Brain microvascular endothelial cell (primary cell): ENCODE measurements around the gene LMLN.

ENCODE experiments used
- DNase-seq: peaks from one replicate; pipeline ENCODE4 v3.0.0-alpha.2; 2020
- H3K27ac ChIP-seq: fragments of 250-450 bp; sonication (Bioruptor Pico); 2 replicates; pipeline ENCODE4 v1.5.1; 2020; ENCODE audit warnings: mild to moderate bottlenecking, moderate library complexity
- H3K27me3 ChIP-seq: fragments of 250-450 bp; sonication (Bioruptor Pico); replicated peaks from 2 replicates; pipeline ENCODE4 v1.5.1; 2020; ENCODE audit warnings: mild to moderate bottlenecking
- H3K36me3 ChIP-seq: fragments of 250-450 bp; sonication (Bioruptor Pico); replicated peaks from 2 replicates; pipeline ENCODE4 v1.5.1; 2020; ENCODE audit warnings: mild to moderate bottlenecking
- H3K4me3 ChIP-seq: 2 replicates; pipeline ENCODE4 v1.5.1; 2011; ENCODE audit warnings: low read depth, mild to moderate bottlenecking, control low read depth, low read length, moderate library complexity
- in situ Hi-C: cut with HindIII; loops from 2 replicates; pipeline ENCODE4 v1.10.0; 2017; ENCODE audit warnings: low sequenced_read_pairs, low pct_ligation_motif_present
- TF ChIP-seq, protein P1 (sequence below): IDR thresholded peaks from 2 replicates; pipeline ENCODE4 v1.5.1; 2011; ENCODE audit warnings: low read depth, mild to moderate bottlenecking, moderate library complexity, low read length, control low read depth, inconsistent platforms; ENCODE audit errors: missing control alignments

The LMLN gene

DNA sequence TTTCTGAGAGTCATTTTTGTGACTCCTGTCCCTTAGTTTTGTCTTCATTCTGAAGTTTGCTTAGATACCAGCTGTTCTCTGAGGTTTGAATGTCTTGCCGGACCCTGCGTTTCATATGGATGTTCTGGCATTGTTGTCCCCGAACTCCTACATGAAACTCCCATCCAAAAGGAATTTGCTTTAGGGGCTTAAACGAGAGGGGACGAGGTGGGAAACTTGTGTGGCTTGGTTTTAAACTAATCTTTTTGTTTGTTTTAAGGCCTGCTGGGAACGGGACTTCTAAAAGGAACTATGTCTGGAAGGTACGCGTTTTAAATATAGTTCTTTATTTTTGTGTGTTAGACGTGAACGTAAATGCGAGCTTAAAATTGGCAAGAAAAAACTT is 9.3 kb upstream of the LMLN start:
- no peak for DNase-seq
- in situ Hi-C loops: no loop called here
- H3K27ac ChIP-seq: peak overlapping the region; percentile 99
- peak overlapping the region; percentile 98 for H3K4me3 ChIP-seq
- no peaks in the 10 kb centered on the region for H3K27me3 ChIP-seq
- peaks cover 50% of the 10 kb centered on the region for H3K36me3 ChIP-seq
- TF ChIP-seq, protein P1, sequence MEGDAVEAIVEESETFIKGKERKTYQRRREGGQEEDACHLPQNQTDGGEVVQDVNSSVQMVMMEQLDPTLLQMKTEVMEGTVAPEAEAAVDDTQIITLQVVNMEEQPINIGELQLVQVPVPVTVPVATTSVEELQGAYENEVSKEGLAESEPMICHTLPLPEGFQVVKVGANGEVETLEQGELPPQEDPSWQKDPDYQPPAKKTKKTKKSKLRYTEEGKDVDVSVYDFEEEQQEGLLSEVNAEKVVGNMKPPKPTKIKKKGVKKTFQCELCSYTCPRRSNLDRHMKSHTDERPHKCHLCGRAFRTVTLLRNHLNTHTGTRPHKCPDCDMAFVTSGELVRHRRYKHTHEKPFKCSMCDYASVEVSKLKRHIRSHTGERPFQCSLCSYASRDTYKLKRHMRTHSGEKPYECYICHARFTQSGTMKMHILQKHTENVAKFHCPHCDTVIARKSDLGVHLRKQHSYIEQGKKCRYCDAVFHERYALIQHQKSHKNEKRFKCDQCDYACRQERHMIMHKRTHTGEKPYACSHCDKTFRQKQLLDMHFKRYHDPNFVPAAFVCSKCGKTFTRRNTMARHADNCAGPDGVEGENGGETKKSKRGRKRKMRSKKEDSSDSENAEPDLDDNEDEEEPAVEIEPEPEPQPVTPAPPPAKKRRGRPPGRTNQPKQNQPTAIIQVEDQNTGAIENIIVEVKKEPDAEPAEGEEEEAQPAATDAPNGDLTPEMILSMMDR: no peak

DNA sequence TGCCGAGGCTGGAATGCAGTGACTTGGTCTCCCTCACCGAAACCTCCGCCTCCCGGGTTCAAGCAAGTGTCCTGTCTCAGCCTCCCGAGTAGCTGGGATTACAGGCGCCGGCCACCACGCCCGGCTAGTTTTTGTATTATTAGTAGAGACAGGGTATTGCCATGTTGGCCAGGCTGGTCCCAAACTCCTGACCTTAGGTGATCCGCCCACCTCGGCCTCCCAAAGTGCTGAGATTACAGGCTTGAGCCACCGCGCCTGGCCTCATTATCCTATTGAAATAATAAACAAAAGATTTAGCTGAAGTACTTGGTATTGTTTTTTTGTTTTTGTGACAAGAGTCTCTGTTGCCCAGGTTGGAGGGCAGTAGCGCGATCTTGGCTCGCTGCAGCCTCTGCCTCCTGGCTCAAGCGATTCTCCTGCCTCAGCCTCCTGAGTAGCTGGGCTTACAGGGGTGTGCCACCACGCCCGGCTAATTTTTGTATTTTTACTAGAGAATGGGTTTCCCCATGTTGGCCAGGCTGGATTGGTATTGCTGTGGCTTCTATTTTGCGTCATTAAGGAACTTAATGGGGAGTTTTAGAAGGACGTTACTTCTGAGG is 8.5 kb upstream of the LMLN start:
- Histone ChIP-seq H3K27me3 (no peaks in the 10 kb centered on the region), H3K27ac (peak overlapping the region; percentile 99), H3K4me3 (peak overlapping the region; percentile 98), H3K36me3 (peaks cover 58% of the 10 kb centered on the region)
- no peak for DNase-seq
- in situ Hi-C loops: no loop called here
- TF ChIP-seq, protein P1: no peak

DNA sequence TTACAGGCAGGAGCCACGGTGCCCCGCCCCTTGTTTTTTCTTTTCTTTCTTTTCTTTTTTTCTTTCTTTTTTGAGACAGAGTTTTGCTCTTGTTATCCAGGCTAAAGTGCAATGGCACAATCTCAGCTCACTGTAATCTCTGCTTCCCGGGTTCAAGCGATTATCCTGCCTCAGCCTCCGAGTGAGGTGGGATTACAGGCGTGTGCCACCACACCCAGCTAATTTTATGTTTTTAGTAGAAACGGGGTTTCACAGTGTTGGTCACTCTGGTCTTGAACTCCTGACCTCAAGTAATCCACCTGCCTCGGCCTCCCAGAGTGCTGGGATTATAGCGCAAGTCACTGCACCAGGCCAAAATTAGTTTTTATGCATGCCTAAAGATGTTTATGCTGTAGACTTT is 7.6 kb upstream of the LMLN start:
- in situ Hi-C loops: no loop called here
- Histone ChIP-seq H3K36me3 (peaks cover 62% of the 10 kb centered on the region), H3K27me3 (no peaks in the 10 kb centered on the region), H3K27ac (no peak overlapping the region), H3K4me3 (no peak overlapping the region)
- DNase-seq: no peak
- TF ChIP-seq, protein P1: no peak

DNA sequence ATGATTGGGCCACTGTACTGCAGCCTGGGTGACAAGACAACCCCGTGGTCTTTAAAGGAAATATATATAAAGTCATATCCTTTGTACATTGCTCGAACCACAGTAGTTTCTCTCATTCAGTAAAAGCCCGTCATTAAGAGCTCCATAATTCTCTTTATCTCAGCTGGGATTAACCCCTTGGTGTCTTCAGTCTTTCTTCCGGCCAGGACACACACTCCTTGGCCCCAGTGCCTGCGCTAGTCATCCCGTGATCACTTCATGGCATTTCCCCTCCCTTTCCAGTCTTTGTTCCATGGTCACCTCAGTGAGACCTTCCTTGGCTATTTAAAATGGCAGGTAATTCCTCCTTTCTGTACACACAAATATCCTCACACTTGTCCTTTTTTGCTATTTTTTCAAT is 6.7 kb upstream of the LMLN start:
- TF ChIP-seq, protein P1: no peak
- H3K27ac ChIP-seq: no peak overlapping the region
- no peak for DNase-seq
- in situ Hi-C loops: no loop called here
- no peaks in the 10 kb centered on the region for H3K27me3 ChIP-seq
- peaks cover 62% of the 10 kb centered on the region for H3K36me3 ChIP-seq
- no peak overlapping the region for H3K4me3 ChIP-seq

DNA sequence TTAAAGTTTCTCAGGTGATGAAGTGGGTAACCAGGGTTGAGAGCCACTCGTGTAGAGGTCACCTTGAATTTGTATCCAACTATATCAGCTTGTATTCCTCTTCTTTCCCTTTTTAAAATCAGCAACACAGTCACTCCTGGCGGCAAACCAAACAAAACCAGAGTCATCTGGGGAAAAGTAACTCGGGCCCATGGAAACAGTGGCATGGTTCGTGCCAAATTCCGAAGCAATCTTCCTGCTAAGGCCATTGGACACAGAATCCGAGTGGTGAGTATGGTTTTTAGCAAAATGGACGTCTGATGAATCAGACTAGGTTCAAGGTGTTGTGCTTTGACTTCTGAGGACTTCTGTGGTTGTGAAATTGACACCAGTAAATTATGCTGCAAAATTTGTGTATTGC is 6.1 kb upstream of the LMLN start:
- H3K36me3 ChIP-seq: peaks cover 62% of the 10 kb centered on the region
- TF ChIP-seq, protein P1: no peak
- H3K27me3 ChIP-seq: no peaks in the 10 kb centered on the region
- H3K27ac ChIP-seq: no peak overlapping the region
- H3K4me3 ChIP-seq: no peak overlapping the region
- in situ Hi-C loops: no loop called here
- no peak for DNase-seq

DNA sequence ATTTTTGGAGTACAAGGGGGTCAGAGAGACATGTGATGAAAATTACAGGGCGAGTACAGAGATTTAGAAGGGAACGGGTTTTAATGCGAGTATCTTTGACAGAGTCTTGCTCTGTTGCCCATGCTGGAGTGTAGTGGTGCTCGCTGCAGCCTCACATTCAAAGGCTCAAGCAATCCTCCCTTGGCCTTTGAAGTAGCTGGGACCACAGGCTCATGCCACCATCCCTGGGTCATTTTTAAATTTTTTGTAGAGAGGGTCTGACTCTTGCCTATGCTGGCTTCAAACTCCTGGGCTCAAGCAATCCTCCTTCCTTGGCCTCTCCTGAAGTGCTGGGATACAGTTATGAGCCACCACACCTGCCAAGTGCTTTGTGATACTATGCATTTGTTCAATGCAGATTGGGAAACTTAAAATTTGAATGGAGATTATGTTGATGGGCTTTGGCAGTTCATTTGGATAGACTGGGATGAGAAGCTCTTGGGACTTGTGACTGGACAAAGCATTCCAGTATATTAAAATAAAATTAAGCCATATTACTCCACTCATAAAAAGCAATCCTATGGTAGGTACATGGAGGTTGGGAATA is 4.0 kb upstream of the LMLN start:
- in situ Hi-C loops: no loop called here
- Histone ChIP-seq H3K36me3 (peaks cover 55% of the 10 kb centered on the region), H3K4me3 (no peak overlapping the region), H3K27me3 (no peaks in the 10 kb centered on the region), H3K27ac (no peak overlapping the region)
- TF ChIP-seq, protein P1: no peak
- no peak for DNase-seq
